HUES48 (cell line): ENCODE measurements around the gene ZNF185.
A peak's percentile ranks its signal among the peaks of the same experiment; 100 is the strongest.

Source experiments
- H3K27ac ChIP-seq: one replicate; pipeline ENCODE4 v1.7.0; 2013; ENCODE audit warnings: low read depth, low read length, inconsistent platforms
- H3K27me3 ChIP-seq: 2 replicates; pipeline ENCODE4 v1.6.1; 2013; ENCODE audit warnings: mild to moderate bottlenecking, low read length; ENCODE audit not compliant: control insufficient read depth, insufficient read depth
- H3K36me3 ChIP-seq: 2 replicates; pipeline ENCODE4 v1.6.1; 2013; ENCODE audit warnings: low read length; ENCODE audit not compliant: control insufficient read depth, insufficient read depth
- H3K4me1 ChIP-seq: 2 replicates; pipeline ENCODE4 v1.6.1; 2013; ENCODE audit warnings: mild to moderate bottlenecking, low read length; ENCODE audit not compliant: control insufficient read depth, insufficient read depth
- H3K4me3 ChIP-seq: 2 replicates; pipeline ENCODE4 v1.5.1; 2013; ENCODE audit warnings: mild to moderate bottlenecking, low read depth, low read length
- H3K9ac ChIP-seq: 2 replicates; pipeline ENCODE4 v1.6.1; 2013; ENCODE audit warnings: mild to moderate bottlenecking, low read depth, low read length, moderate library complexity
- H3K9me3 ChIP-seq: 2 replicates; pipeline ENCODE4 v1.6.1; 2013; ENCODE audit warnings: low read length; ENCODE audit not compliant: control insufficient read depth, insufficient read depth

The ZNF185 gene

GRCh38 chrX:152897222-152898131 is at the start of gene ZNF185:
ZNF185 (plus strand) TSS chrX:152898067; CDS start chrX:152914490, 16,423 bp downstream.
- peaks cover 41% of the 10 kb centered on the region for H3K9me3 ChIP-seq
- H3K27me3 ChIP-seq, result 0 out of 2 replicates have a peak, but pooled peaks cover 2% of the 10 kb centered on the region
- H3K9ac ChIP-seq, result peak within 1 kb of the TSS; percentile 40; the same call in 1 of the 2 replicates
- H3K4me1 ChIP-seq, result peaks cover 10% of the 10 kb centered on the region
- H3K4me3 ChIP-seq, result peak within 1 kb of the TSS; percentile 59
- no peaks in the 10 kb centered on the region for H3K36me3 ChIP-seq
- peak within 1 kb of the TSS; percentile 84 for H3K27ac ChIP-seq

GRCh38 chrX:152850465-152850864 is 47.4 kb upstream of the ZNF185 start:
- Histone ChIP-seq H3K27ac (no peak overlapping the region), H3K4me3 (no peak overlapping the region), H3K9ac (no peak overlapping the region), H3K27me3 (no peaks in the 10 kb centered on the region), H3K4me1 (no peaks in the 10 kb centered on the region), H3K36me3 (peaks cover 37% of the 10 kb centered on the region), H3K9me3 (peaks cover 42% of the 10 kb centered on the region)

GRCh38 chrX:152853986-152854385 is 43.9 kb upstream of the ZNF185 start:
- H3K4me3 ChIP-seq, result no peak overlapping the region
- H3K27ac ChIP-seq, result no peak overlapping the region
- no peaks in the 10 kb centered on the region for H3K4me1 ChIP-seq
- H3K36me3 ChIP-seq, result peaks cover 45% of the 10 kb centered on the region
- no peak overlapping the region for H3K9ac ChIP-seq
- H3K9me3 ChIP-seq, result peaks cover 57% of the 10 kb centered on the region
- H3K27me3 ChIP-seq, result no peaks in the 10 kb centered on the region

GRCh38 chrX:152861116-152861515 is 36.8 kb upstream of the ZNF185 start:
- Histone ChIP-seq H3K4me1 (no peaks in the 10 kb centered on the region), H3K27ac (no peak overlapping the region), H3K4me3 (no peak overlapping the region), H3K27me3 (no peaks in the 10 kb centered on the region), H3K36me3 (peaks cover 65% of the 10 kb centered on the region), H3K9me3 (peaks cover 52% of the 10 kb centered on the region), H3K9ac (no peak overlapping the region)

GRCh38 chrX:152861826-152862225 is 36.0 kb upstream of the ZNF185 start:
- no peaks in the 10 kb centered on the region for H3K4me1 ChIP-seq
- no peak overlapping the region for H3K27ac ChIP-seq
- no peak overlapping the region for H3K9ac ChIP-seq
- H3K27me3 ChIP-seq, result no peaks in the 10 kb centered on the region
- no peak overlapping the region for H3K4me3 ChIP-seq
- H3K9me3 ChIP-seq, result peaks cover 54% of the 10 kb centered on the region
- H3K36me3 ChIP-seq, result peaks cover 69% of the 10 kb centered on the region

GRCh38 chrX:152865232-152865920 is 32.5 kb upstream of the ZNF185 start:
- Histone ChIP-seq H3K36me3 (peaks cover 69% of the 10 kb centered on the region), H3K27ac (no peak overlapping the region), H3K9ac (no peak overlapping the region), H3K27me3 (no peaks in the 10 kb centered on the region), H3K4me3 (no peak overlapping the region), H3K9me3 (peaks cover 41% of the 10 kb centered on the region), H3K4me1 (no peaks in the 10 kb centered on the region)

- Histone ChIP-seq H3K4me1 (no peaks in the 10 kb centered on the region), H3K4me3 (no peak overlapping the region), H3K27me3 (no peaks in the 10 kb centered on the region), H3K27ac (no peak overlapping the region), H3K9ac (no peak overlapping the region), H3K36me3 (peaks cover 61% of the 10 kb centered on the region), H3K9me3 (peaks cover 43% of the 10 kb centered on the region)
Measured at GRCh38 chrX:152866386-152866785, 31.5 kb upstream of the ZNF185 start.

- H3K9ac ChIP-seq, result no peak overlapping the region
- peaks cover 43% of the 10 kb centered on the region; the same call in 1 of the 2 replicates for H3K9me3 ChIP-seq
- H3K27me3 ChIP-seq, result no peaks in the 10 kb centered on the region
- H3K36me3 ChIP-seq, result peaks cover 37% of the 10 kb centered on the region
- no peak overlapping the region for H3K4me3 ChIP-seq
- H3K27ac ChIP-seq, result no peak overlapping the region
- no peaks in the 10 kb centered on the region for H3K4me1 ChIP-seq
Measured at GRCh38 chrX:152869972-152870371, 27.9 kb upstream of the ZNF185 start.

- H3K27ac ChIP-seq, result no peak overlapping the region
- no peak overlapping the region for H3K9ac ChIP-seq
- no peaks in the 10 kb centered on the region for H3K4me1 ChIP-seq
- peaks cover 24% of the 10 kb centered on the region for H3K36me3 ChIP-seq
- no peaks in the 10 kb centered on the region for H3K27me3 ChIP-seq
- H3K4me3 ChIP-seq, result no peak overlapping the region
- H3K9me3 ChIP-seq, result peaks cover 39% of the 10 kb centered on the region
Measured at GRCh38 chrX:152871260-152871659, 26.6 kb upstream of the ZNF185 start.

- no peak overlapping the region for H3K9ac ChIP-seq
- H3K27me3 ChIP-seq, result no peaks in the 10 kb centered on the region
- peaks cover 16% of the 10 kb centered on the region for H3K36me3 ChIP-seq
- no peaks in the 10 kb centered on the region for H3K4me1 ChIP-seq
- peaks cover 41% of the 10 kb centered on the region for H3K9me3 ChIP-seq
- H3K4me3 ChIP-seq, result no peak overlapping the region
- no peak overlapping the region for H3K27ac ChIP-seq
Measured at GRCh38 chrX:152872522-152872921, 25.3 kb upstream of the ZNF185 start.

- H3K4me3 ChIP-seq, result no peak overlapping the region
- H3K27me3 ChIP-seq, result no peaks in the 10 kb centered on the region
- H3K9me3 ChIP-seq, result peaks cover 43% of the 10 kb centered on the region
- H3K27ac ChIP-seq, result no peak overlapping the region
- H3K9ac ChIP-seq, result no peak overlapping the region
- peaks cover 13% of the 10 kb centered on the region for H3K36me3 ChIP-seq
- no peaks in the 10 kb centered on the region for H3K4me1 ChIP-seq
Measured at GRCh38 chrX:152873361-152873760, 24.5 kb upstream of the ZNF185 start.
